SK-N-DZ (cell line): ENCODE results near the gene HABP2. TPM values are rescaled to one million over a fixed set of nuclear protein-coding genes. Genes with fewer than 3 reads are reported as not detected.

Experiments
- DNase-seq: peaks from one replicate; pipeline ENCODE4 v3.0.0-alpha.2; 2015; ENCODE audit warnings: low spot score
- polyA plus RNA-seq, 2 experiments: library from polyadenylated mRNA; depleted of rRNA; stranded (reverse); fragments of >200 nt; gene quantifications; 2 replicates each; pipeline ENCODE4 v1.2.3, GENCODE V29; 2014

Gene HABP2
- polyA plus RNA-seq (2014; cell fraction: cytosol; rRNA removed) = not detected in 2 replicates
- not detected in 2 replicates for polyA plus RNA-seq (2014; cell fraction: nucleus; rRNA removed)

GRCh38 chr10:113552701-113553100 is at the start of gene HABP2:
Gene HABP2, plus strand, starts transcription at chr10:113553053. Its CDS starts 69 bp downstream, at chr10:113553122.
- no peak for DNase-seq

DNA sequence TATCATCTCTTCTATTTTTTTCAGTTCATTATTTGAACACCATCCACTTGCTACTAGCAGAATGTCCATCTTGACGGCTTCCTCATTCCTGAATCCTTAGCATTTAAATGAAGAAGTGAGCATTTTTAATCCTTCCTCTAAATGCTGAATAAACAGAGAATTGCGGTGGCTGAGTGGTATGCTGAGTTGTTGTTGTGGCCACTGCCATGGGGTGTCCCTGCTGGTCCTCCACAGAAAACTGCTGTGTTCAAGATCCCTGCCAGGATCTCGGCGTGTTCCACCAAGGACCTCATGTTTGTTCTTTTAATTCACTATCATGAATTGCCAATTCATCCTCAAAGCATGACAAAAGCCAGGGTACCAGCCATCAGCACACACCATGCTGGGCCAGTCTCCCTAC is 48.9 kb upstream of the HABP2 start:
- DNase-seq = no peak

- DNase-seq = no peak
These were observed 48.4 kb upstream of the HABP2 start for GRCh38 chr10:113504423-113504822.

- DNase-seq = no peak
These were observed 46.4 kb upstream of the HABP2 start for GRCh38 chr10:113506476-113506875.

DNA sequence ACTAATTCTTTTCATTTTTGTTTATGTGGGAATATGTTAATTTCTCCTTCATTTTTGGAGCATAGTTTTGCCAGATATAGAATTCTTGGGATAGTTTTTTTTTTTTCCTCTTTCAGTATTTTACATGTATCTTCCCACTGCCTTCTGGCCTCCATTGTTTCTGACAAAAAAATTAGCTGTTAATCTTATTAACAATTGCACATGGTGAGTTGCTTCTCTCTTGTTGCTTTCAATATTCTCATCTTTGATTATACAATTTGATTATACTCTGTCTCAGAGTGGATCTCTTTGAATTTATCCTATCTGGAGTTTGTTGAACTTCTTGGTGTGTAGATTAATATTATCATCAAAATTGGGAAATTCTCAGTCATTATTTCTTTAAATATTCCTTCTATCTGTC is 41.4 kb upstream of the HABP2 start:
- DNase-seq = no peak

DNA sequence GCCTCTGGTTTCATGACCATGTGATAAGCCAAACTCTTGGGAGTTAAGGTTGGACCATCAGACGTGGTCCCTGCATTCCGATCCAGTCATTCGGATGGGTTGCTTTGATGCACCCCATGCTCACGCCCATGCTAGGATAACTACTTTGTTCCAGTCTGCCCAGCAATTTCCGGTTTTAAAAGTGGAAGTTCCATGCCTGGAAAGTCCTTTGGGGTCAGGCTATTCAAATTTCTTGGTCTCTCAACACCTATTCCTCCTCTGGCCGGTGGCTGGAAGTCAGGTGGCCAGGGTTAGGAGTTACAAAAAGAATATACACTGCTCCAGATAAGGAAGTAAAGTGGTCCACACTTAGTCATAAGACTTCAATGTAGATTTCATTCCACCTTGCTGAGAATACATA is 37.7 kb upstream of the HABP2 start:
- no peak for DNase-seq

- DNase-seq = no peak
These were observed 37.3 kb upstream of the HABP2 start for GRCh38 chr10:113515601-113516000.

- no peak for DNase-seq
These were observed 36.8 kb upstream of the HABP2 start for GRCh38 chr10:113516061-113516460.

DNA sequence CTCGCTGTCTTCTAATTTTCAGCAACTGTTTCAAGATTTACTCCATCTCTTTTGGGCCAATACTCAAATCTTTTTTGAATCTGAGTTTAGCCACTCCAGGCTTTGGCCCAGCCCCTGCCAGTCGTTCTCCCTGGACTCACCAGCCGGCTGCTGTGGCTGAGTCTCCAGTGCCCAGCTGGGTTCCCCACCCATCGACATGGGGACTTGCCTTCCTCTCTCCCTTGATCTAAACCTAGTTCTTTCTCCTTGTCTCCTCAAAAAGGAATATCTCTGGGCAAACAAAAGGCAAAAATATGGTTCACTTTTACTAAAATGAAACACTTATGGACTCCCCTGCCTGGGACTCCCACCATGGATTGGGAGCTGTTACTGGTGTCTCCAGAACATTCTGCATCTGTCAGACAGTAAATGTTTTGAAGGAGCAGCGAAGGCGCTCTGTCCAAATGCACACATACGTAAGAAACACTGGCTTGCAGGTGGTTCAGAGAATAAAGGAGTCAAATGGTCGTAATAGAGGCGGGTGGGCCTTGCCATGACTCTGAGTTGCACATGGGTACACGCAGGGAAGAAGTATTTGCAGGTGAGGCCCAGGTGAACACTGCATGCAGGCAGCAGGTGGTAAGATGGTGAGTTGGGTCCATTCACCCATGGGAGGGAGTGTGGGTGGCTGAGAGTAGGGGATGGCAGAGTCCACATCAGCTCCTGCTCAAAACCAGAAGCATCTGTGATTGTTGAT is 35.5 kb upstream of the HABP2 start:
- no peak for DNase-seq

GRCh38 chr10:113517901-113518260 is 35.0 kb upstream of the HABP2 start:
- DNase-seq = no peak

DNA sequence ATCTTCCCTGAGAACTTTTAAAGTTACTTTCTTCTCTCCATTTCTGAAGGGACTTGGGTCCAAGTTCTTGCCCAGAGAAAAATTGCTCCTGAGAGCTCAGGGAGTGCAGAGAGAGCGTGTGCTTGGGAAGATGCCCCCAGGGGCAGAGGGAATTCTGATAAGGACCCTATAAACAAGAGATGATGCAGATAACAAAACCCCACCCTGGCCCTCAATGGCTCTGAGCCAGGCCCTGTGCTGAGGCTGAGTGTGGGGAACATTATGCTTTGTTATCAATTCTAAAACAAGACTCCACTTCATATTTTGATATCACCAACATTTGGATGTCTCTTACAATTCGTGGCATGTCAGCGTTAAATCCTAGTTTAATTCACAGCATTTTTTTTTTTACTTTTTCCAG is 34.4 kb upstream of the HABP2 start:
- no peak for DNase-seq

DNA sequence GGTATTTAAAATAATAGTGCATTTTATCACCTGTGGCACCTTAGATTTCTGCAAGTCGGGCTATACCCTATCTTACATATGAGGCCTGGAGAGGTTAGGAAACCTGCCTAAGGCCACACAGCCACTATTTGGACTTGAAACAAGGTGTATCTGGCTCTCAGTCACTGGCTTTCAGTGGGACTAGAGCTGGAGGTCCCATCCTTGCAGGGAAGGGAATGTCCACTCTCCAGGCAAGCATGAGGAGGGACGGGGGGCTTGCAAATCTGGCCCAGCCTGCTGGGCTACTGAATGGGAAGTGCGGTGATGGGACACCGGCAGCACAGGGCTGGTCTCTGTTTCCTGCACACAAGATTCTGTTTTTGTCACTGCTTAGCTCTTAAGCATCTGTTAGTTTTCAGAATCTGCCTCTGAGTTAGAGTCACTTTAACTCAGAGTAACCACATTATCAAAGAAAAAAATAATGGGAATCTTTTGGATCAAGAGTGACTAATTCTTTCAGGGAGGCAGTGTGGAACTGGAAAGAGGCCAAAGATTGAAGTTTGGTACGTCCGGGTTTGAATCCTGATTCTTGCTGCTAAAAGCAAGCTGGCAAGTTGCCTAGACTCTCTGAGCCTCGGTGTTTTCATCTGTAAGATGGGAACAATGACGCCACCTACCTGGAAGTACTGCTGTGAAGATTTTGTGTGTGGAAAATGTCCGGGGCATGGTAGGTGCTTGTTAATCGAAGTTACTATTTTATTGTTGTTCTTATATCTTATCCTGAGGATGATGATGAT is 33.8 kb upstream of the HABP2 start:
- no peak for DNase-seq

DNA sequence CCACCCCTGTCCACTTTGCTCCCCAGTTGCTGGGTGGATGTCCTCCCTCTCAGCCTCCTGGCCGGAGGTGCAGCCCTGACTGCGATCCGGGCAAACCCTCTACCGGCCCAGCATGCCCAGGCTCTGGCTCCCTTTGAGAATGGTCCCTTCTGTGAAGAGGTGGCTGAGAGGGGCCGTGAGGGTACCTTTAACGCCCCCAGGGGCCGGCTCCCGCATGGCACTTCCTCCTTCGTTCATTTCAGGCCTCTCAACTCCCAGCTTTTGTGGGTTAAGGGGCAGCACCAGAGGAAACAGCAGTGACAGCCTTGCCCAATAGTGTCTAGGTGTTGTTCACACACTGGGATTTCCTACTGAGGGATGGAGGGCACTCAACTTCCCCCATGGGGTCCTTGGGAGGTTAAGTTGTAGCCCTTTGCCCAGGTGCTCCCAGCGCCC is 33.2 kb upstream of the HABP2 start:
- no peak for DNase-seq

DNA sequence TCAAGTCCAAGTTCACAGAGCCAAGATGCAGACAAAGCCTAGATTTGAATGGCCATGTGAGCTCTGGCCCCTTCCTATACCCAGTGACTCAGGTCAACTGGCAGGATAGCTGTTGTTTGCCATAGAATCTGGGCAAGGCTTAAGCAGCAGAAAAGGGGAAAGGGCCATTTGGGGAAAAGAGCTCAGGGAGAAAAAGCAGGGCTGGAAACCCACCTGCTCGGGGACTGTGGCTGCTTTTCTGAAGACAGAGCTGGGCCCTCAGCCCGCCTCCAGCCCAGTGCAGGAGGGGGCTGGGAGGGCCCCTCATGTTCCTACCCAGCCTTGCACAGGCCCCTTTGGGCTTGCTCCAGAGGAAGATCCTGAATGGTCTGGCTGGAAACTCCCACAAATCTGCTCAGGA is 32.6 kb upstream of the HABP2 start:
- DNase-seq = no peak

GRCh38 chr10:113520690-113521474 is 32.0 kb upstream of the HABP2 start:
- peak; percentile 51 for DNase-seq

DNA sequence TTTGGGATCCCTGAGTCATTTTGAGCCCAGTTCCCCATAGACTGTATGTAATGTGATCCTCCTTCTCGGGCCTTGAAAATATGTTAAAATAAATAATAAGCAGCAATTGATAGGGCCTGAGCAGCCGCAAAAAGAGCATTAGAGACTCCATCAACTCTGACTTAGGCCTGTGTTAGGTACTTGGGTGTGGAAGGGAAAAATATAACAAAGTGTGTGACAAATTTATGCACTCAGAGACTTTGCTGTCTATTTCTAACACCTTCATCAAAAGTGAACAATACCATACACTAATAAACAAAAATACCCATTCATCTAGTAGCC is 31.4 kb upstream of the HABP2 start:
- DNase-seq = no peak

DNA sequence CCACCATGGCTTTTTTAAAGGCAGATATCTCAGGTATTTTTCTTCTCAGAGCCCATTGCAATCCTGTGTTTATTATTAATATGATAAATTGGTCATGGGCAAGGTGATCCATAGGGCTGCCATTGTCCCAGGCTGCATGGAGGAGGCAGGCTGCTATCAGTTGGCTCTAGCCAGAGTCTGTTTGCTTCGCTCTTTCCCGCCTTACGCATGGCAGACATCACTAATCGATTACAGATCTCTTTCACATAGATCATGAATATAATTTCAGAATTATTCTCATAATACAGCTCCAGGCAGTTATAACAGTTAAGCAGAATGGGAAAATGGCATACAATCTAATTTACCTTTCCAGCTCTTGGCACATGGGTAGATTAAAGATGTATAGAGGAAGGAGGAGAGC is 30.4 kb upstream of the HABP2 start:
- no peak for DNase-seq

GRCh38 chr10:113523071-113523470 is 29.8 kb upstream of the HABP2 start:
- no peak for DNase-seq

DNA sequence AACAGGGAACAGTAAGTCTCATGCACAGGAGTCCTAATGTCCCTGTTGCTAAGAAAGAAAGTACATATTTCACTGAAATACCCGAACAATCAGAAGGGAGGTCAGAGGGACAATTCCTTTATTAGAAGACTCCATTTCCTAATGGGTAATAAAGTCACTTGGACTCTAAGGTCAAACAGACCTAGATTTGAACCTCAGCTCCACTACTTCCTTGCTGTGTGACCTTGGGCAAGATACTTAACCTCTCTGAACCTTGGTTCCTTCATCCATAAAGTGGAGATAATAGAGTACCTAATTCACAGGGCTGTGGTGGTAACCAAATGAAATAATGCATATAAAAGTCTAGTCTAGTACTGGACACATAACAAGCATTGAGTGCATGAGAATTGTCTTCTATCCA is 29.2 kb upstream of the HABP2 start:
- DNase-seq = no peak

DNA sequence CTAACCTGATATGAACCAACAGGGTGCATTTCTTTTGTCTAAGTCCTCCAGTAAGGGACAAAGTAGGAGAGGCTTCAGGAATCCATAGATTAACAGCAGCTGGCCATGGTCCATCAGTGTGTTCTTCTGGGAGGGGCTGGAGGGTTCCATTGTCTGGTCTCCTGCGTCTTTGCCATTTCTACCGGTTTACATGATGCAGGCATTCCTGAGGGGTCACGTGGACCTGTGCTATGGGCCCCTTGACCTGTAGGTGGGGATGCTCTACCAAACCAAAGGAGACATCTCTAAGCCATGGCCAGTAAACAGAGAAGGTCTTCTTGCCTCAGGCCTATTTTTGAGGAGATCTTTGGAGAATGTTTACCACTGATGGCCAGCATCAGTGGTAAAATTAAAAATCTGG is 28.7 kb upstream of the HABP2 start:
- no peak for DNase-seq

DNA sequence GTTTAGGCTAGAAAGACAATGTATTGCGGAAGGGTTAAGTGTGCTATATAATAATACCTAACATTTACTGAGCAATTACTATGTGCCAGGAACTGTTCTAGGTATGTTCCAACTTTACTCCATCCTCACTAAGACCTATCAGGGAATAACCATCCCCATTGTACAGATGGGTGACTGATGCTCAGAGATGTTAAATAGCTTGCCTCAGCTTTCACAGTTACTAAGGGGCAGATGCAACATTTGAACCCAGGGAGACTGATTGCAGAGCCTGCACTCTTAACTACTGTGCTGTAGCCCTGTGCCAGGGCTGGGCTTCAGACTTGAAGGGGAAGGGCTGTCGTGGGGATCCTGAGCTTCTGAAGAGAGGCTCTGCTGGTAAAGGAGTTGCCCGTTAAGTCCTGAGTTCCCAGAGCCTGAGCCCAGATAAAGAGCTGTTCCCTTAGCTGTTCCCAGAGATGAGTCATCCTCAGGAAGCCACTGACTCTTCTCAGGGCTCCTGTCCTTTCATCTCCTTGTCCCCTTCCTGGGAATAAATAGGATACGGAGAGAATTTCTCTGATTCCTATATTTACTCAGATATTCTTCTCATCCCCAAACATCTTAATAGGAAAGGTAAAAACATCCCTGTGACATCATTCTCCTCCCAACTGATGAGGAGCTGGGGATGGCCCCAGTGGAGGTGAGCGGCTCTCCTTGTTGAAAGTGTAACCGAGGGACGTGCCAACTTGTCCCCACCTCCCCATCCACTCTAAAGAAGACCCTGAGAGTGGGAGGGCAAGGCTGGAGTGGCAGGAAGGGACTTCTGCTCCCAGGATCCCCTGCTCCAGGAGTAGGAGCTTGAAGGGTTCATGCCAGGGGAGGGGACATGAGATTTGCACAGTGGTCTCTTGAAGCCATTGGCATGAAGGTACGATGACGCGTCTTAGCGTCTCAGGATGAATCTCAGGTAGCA is 28.0 kb upstream of the HABP2 start:
- DNase-seq = no peak
